ENCODE measurements around the gene VASH1. TPM values are rescaled to one million over a fixed set of nuclear protein-coding genes. Genes with fewer than 3 reads are reported as not detected.

Gene VASH1
- total RNA-seq, 2 donors from 2014 or later = 2.9 to 3.6 TPM

GRCh38 chr14:76724651-76725550 lies 36.4 kb upstream of the VASH1 start:
- no peak overlapping the region for H3K9ac ChIP-seq (ENCODE audit: low read depth in 2 of 2, low read length in 2 of 2)
- H3K4me1 ChIP-seq = no peaks in the 10 kb centered on the region
- H3K27ac ChIP-seq = no peak overlapping the region
- DNase-seq = peak; percentile 8
- intact Hi-C loops (cut with DNase I) = no loop called here
- no peak overlapping the region for H3K4me3 ChIP-seq
- no peaks in the 10 kb centered on the region for H3K36me3 ChIP-seq
- no peaks in the 10 kb centered on the region for H3K9me3 ChIP-seq
- H3K27me3 ChIP-seq = no peaks in the 10 kb centered on the region
- TF ChIP-seq, protein P1, sequence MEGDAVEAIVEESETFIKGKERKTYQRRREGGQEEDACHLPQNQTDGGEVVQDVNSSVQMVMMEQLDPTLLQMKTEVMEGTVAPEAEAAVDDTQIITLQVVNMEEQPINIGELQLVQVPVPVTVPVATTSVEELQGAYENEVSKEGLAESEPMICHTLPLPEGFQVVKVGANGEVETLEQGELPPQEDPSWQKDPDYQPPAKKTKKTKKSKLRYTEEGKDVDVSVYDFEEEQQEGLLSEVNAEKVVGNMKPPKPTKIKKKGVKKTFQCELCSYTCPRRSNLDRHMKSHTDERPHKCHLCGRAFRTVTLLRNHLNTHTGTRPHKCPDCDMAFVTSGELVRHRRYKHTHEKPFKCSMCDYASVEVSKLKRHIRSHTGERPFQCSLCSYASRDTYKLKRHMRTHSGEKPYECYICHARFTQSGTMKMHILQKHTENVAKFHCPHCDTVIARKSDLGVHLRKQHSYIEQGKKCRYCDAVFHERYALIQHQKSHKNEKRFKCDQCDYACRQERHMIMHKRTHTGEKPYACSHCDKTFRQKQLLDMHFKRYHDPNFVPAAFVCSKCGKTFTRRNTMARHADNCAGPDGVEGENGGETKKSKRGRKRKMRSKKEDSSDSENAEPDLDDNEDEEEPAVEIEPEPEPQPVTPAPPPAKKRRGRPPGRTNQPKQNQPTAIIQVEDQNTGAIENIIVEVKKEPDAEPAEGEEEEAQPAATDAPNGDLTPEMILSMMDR (IDR thresholded peaks at IDR 0.05) = no peak

- intact Hi-C loops (cut with DNase I) = no loop called here
- TF ChIP-seq, protein P1 (IDR thresholded peaks at IDR 0.05) = no peak
- no peak overlapping the region for H3K4me3 ChIP-seq
- H3K36me3 ChIP-seq = no peaks in the 10 kb centered on the region
- no peak overlapping the region for H3K9ac ChIP-seq (ENCODE audit: low read depth in 2 of 2, low read length in 2 of 2)
- no peaks in the 10 kb centered on the region for H3K9me3 ChIP-seq
- H3K4me1 ChIP-seq = no peaks in the 10 kb centered on the region
- peak; percentile 32 for DNase-seq
- H3K27me3 ChIP-seq = no peaks in the 10 kb centered on the region
- no peak overlapping the region for H3K27ac ChIP-seq
These were observed 34.7 kb upstream of the VASH1 start for GRCh38 chr14:76726551-76726970.

GRCh38 chr14:76727384-76727783 lies 33.9 kb upstream of the VASH1 start:
- TF ChIP-seq, protein P1 (IDR thresholded peaks at IDR 0.05) = no peak
- Histone ChIP-seq H3K27me3 (no peaks in the 10 kb centered on the region), H3K36me3 (no peaks in the 10 kb centered on the region), H3K4me3 (no peak overlapping the region), H3K4me1 (no peaks in the 10 kb centered on the region), H3K27ac (no peak overlapping the region), H3K9ac (ENCODE audit: low read depth in 2 of 2, low read length in 2 of 2) (no peak overlapping the region), H3K9me3 (no peaks in the 10 kb centered on the region)
- intact Hi-C loops (cut with DNase I) = no loop called here
- peak; percentile 14 for DNase-seq

DNA sequence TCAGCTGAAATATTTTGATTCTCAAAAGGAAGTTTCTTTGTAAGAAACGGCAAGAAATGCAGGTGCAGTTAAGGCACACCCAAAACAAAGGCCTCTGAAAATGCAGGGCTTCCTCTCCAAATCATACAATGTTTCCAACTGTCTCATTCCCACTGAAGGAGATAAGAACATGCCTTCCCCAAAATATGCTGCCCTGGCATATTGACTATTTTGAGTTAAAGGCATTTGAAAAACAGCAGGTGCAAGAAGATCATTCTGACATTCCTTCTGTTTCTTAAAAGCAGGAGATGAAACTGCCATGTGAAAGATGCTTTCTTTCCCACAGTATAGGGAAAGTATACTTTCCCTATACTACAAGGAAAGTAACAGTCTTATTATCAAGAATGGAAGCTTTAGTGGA lies 33.4 kb upstream of the VASH1 start:
- no peak overlapping the region for H3K4me3 ChIP-seq
- no peak overlapping the region for H3K9ac ChIP-seq (ENCODE audit: low read depth in 2 of 2, low read length in 2 of 2)
- H3K27ac ChIP-seq = no peak overlapping the region
- TF ChIP-seq, protein P1 (IDR thresholded peaks at IDR 0.05) = no peak
- H3K4me1 ChIP-seq = no peaks in the 10 kb centered on the region
- no peaks in the 10 kb centered on the region for H3K36me3 ChIP-seq
- DNase-seq = no peak
- H3K27me3 ChIP-seq = no peaks in the 10 kb centered on the region
- intact Hi-C loops (cut with DNase I) = no loop called here
- no peaks in the 10 kb centered on the region for H3K9me3 ChIP-seq

DNA sequence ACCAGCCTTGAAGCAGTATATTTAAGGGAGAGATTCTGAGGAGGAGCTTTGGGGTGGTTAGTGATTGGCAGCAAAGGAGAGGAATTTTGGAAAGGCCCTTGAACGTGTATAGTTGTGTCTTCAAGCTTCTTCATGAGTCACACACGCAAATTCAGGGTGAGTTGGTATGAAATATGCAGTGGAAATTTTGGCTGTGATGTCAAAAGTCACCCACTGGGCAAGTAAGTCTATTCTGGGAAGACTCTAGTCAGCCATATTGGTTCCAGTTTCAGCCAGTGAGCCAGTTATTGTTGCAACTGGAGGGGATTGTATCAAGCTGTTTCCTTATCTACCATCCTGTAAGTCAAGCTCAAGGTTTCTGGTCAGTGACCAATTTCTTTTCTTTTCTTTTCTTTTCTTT lies 32.0 kb upstream of the VASH1 start:
- intact Hi-C loops (cut with DNase I) = no loop called here

More for the DNA sequence above, 32.0 kb upstream of the VASH1 start:
- Histone ChIP-seq H3K4me3 (no peak overlapping the region), H3K36me3 (no peaks in the 10 kb centered on the region), H3K27ac (no peak overlapping the region), H3K9ac (ENCODE audit: low read depth in 2 of 2, low read length in 2 of 2) (no peak overlapping the region), H3K9me3 (no peaks in the 10 kb centered on the region), H3K4me1 (no peaks in the 10 kb centered on the region), H3K27me3 (no peaks in the 10 kb centered on the region)
- TF ChIP-seq, protein P1 (IDR thresholded peaks at IDR 0.05) = no peak
- DNase-seq = no peak
